Mesothelial cell of epicardium (in vitro differentiated cells): ENCODE data around the gene COPS2. TPM values are rescaled to one million over a fixed set of nuclear protein-coding genes. Genes with fewer than 3 reads are reported as not detected.

ENCODE experiments used
- DNase-seq, 2 experiments: peaks; one replicate each; pipeline ENCODE4 v3.0.0; 2021; ENCODE audit warnings: low spot score in 2 of 2; ENCODE audit not compliant: unreplicated experiment in 2 of 2
- H3K27ac Mint-ChIP-seq: 2 replicates; pipeline ENCODE4 v1.8.0; 2021; ENCODE audit warnings: mixed read lengths
- H3K27me3 Mint-ChIP-seq: 2 replicates; pipeline ENCODE4 v1.8.0; 2021; ENCODE audit warnings: low read depth, mixed read lengths
- H3K36me3 Mint-ChIP-seq: 2 replicates; pipeline ENCODE4 v1.8.0; 2021; ENCODE audit warnings: mixed read lengths
- H3K4me1 Mint-ChIP-seq: 2 replicates; pipeline ENCODE4 v1.8.0; 2021; ENCODE audit warnings: mixed read lengths
- H3K4me3 Mint-ChIP-seq: 2 replicates; pipeline ENCODE4 v1.8.0; 2021; ENCODE audit warnings: mild to moderate bottlenecking, moderate library complexity, mixed read lengths
- H3K9me3 Mint-ChIP-seq: 2 replicates; pipeline ENCODE4 v1.8.0; 2021; ENCODE audit warnings: mixed read lengths
- CTCF ChIP-seq: fragments of 200-600 bp; sonication (generic); IDR thresholded peaks from one replicate; pipeline ENCODE4 v1.5.0; 2021; ENCODE audit warnings: antibody characterized with exemption; ENCODE audit not compliant: unreplicated experiment
- total RNA-seq: library from RNA; stranded (reverse); gene quantifications from 3 replicates; pipeline ENCODE4 v1.2.1, GENCODE V29; 2021

The COPS2 gene
- total RNA-seq, 1 donor from 2014 or later: 79.9 TPM

GRCh38 chr15:49120832-49121231, 34.6 kb downstream of the COPS2 start:
- Mint-ChIP-seq H3K9me3 (peaks cover 9% of the 10 kb centered on the region), H3K27ac (no peak overlapping the region), H3K4me3 (no peak overlapping the region), H3K36me3 (peaks cover 14% of the 10 kb centered on the region), H3K27me3 (no peaks in the 10 kb centered on the region), H3K4me1 (peaks cover 6% of the 10 kb centered on the region)
- no peak for DNase-seq
- TF ChIP-seq CTCF: no peak

- TF ChIP-seq CTCF: no peak
- Mint-ChIP-seq H3K4me3 (no peak overlapping the region), H3K4me1 (peaks cover 6% of the 10 kb centered on the region), H3K36me3 (peaks cover 52% of the 10 kb centered on the region), H3K27ac (no peak overlapping the region), H3K27me3 (no peaks in the 10 kb centered on the region), H3K9me3 (peaks cover 47% of the 10 kb centered on the region)
- DNase-seq: no peak
Measured at GRCh38 chr15:49116108-49116857, 39.1 kb downstream of the COPS2 start.

GRCh38 chr15:49115062-49115461, 40.3 kb downstream of the COPS2 start:
- H3K36me3 Mint-ChIP-seq: peaks cover 56% of the 10 kb centered on the region
- H3K27me3 Mint-ChIP-seq: no peaks in the 10 kb centered on the region
- H3K9me3 Mint-ChIP-seq: peaks cover 49% of the 10 kb centered on the region
- H3K4me1 Mint-ChIP-seq: no peaks in the 10 kb centered on the region
- TF ChIP-seq CTCF: no peak
- no peak overlapping the region for H3K4me3 Mint-ChIP-seq
- no peak overlapping the region for H3K27ac Mint-ChIP-seq
- no peak for DNase-seq

- Mint-ChIP-seq H3K36me3 (peaks cover 47% of the 10 kb centered on the region), H3K27ac (no peak overlapping the region), H3K9me3 (peaks cover 36% of the 10 kb centered on the region), H3K27me3 (no peaks in the 10 kb centered on the region), H3K4me3 (no peak overlapping the region), H3K4me1 (no peaks in the 10 kb centered on the region)
- no peak for TF ChIP-seq CTCF
- no peak for DNase-seq
Measured at GRCh38 chr15:49110158-49110944, 45.0 kb downstream of the COPS2 start.

- no peak for TF ChIP-seq CTCF
- Mint-ChIP-seq H3K27ac (no peak overlapping the region), H3K4me1 (no peaks in the 10 kb centered on the region), H3K4me3 (no peak overlapping the region), H3K36me3 (peaks cover 12% of the 10 kb centered on the region), H3K9me3 (no peaks in the 10 kb centered on the region), H3K27me3 (no peaks in the 10 kb centered on the region)
- DNase-seq: no peak
Measured at GRCh38 chr15:49103002-49103401, 52.4 kb downstream of the COPS2 start.
